Right lobe of liver (tissue), 6 donors: ENCODE measurements around the gene TRPC4AP. TPM values are rescaled to one million over a fixed set of nuclear protein-coding genes. Genes with fewer than 3 reads are reported as not detected.
"Not testable (repeated sequence)": the region's sequence is repeated elsewhere in the genome, so short reads cannot be mapped to it uniquely, and the experiment has no call there.

ENCODE experiments used
- ATAC-seq, 4 donors: fragments of 200-7000 bp; cut with Tn5 transposase; one replicate each; pipeline ENCODE4 v1.9.1; 2020; ENCODE audit warnings: mild to moderate bottlenecking in 4 of 4, moderate library complexity in 4 of 4
- DNase-seq, 3 donors: peaks; one replicate each; pipeline ENCODE4 v3.0.0-alpha.2; 2020
- H3K27ac ChIP-seq, 3 donors: fragments of 200-600 bp; one replicate each; pipeline ENCODE4 v1.8.0; 2022
- H3K27me3 ChIP-seq, 2 donors: fragments of 200-600 bp; one replicate each; pipeline ENCODE4 v1.8.0; 2022
- H3K36me3 ChIP-seq, 4 donors: fragments of 200-600 bp; sonication (generic) in 1 of 4; one replicate each; pipeline versions ENCODE4 v1.5.1 to v1.8.0; 2017 to 2022; ENCODE audit warnings: control low read depth in 1 of 4
- H3K4me1 ChIP-seq, 4 donors: fragments of 200-600 bp; sonication (generic) in 1 of 4; one replicate each; pipeline versions ENCODE4 v1.5.1 to v1.8.0; 2017 to 2022; ENCODE audit warnings: control low read depth in 1 of 4
- H3K4me3 ChIP-seq, 3 donors: fragments of 200-600 bp; one replicate each; pipeline ENCODE4 v1.8.0; 2022
- H3K9me3 ChIP-seq, 4 donors: fragments of 200-600 bp; sonication (generic) in 1 of 4; one replicate each; pipeline versions ENCODE4 v1.5.1 to v1.8.0; 2017 to 2022; ENCODE audit warnings: control low read depth in 1 of 4
- CTCF ChIP-seq, 4 donors: fragments of 200-600 bp in 3 of 4; fragments of 450-650 bp in 1 of 4; IDR thresholded peaks; one replicate each; pipeline versions ENCODE4 v1.5.1 to v1.8.0; 2016 to 2022; ENCODE audit warnings: antibody characterized with exemption in 4 of 4, mild to moderate bottlenecking in 2 of 4
- POLR2A ChIP-seq: fragments of 450-650 bp; IDR thresholded peaks from one replicate; pipeline ENCODE4 v1.6.1; 2017; ENCODE audit warnings: antibody characterized with exemption, mild to moderate bottlenecking
- WGBS: methylation state at CpG from one replicate; pipeline ENCODE4 v1.1.6; 2018; ENCODE audit warnings: low coverage, low lambda C conversion rate; ENCODE audit not compliant: insufficient coverage; ENCODE audit errors: missing lambda C conversion rate; 5-methylcytosine and 5-hydroxymethylcytosine counted together
- intact Hi-C, 2 donors: fragments of 100-400 bp; cut with DNase I; formaldehyde crosslinking; loops; one replicate each; pipeline versions ENCODE4 v1.11.2 to v1.14.1; 2022
- total RNA-seq, 6 experiments: library from RNA; depleted of rRNA in 2 of 6; stranded (reverse); fragments of >200 nt in 2 of 6; fragmentation: NEBNext Ultra II Directional in 3 of 6; extraction: Animal tissue kit (Norgen Biotek cat#: 25700) in 3 of 6; gene quantifications; one replicate each; pipeline versions ENCODE4 v1.1.0 to v1.2.4, GENCODE V29; 2016 to 2023
- donor health status: DM: no; HTN: yes; CAD: no.
- donor health status: DM: no; HTN: no; CAD: no.
- donor health status: DM: no; HTN: no; CAD: no.
- donor health status: DM: no; HTN: yes; CAD: no.
- donor health status: DM: no; HTN: yes; CAD: no.

Gene TRPC4AP
- total RNA-seq, 6 experiments from 2014 or later: 27.6 to 39.3 (median 34.6) TPM

- Histone ChIP-seq H3K4me1 (peaks cover 0 to 8% (median 3%) of the 10 kb centered on the region in 4 donors), H3K4me3 (no peak overlapping the region), H3K27ac (no peak overlapping the region), H3K27me3 (no peaks in the 10 kb centered on the region), H3K36me3 (peaks cover 0 to 5% (median 2%) of the 10 kb centered on the region in 4 donors), H3K9me3 (no peaks in the 10 kb centered on the region)
- DNase-seq (no peak), ATAC-seq (no peak)
- 84% methylated on average over 2 of the region's 2 CpGs for WGBS
- TF ChIP-seq CTCF (IDR thresholded peaks at IDR 0.05) (no peak), POLR2A (no peak)
- intact Hi-C loops: no loop called here
Measured at GRCh38 chr20:35059110-35059509, 33.5 kb downstream of the TRPC4AP start.

DNA sequence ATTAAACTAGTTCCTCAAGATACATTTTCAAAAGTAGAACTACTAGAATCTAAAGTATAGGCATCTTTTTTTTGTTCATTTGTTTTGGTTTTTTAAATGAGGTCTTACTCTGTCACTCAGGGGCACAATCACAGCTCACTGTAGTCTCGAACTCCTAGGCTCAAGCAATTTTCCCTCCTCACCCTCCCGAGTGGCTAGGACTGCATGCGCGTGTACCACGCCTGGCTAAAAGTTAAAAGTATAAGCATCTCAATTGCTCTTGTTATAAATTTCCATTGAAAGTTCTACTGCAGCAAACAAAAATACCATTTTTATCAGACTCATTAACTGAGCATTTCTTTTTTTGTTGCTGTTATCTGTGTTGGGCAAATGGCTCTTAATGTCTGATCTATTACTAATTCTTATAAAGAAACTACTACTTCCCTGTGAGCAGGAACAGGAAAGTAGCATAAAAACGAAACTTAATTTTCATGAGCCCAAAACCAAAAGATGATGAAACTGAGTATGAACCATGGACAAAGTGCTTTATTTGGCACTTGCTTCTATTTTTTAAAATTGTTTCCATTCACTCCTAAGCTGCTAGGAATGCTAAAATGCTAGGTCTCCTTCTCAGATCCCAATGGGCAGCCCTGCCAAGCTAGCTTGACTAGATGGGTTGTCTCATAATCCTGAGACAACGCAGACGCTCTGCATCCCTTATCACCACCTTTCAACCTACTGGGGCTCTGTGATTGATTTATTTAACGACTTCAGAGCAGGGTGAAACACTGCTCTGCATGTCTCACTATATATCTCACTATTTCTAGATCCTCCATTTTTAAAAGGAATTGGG, 36.9 kb downstream of the TRPC4AP start:
- Histone ChIP-seq H3K4me1 (peaks cover 0 to 9% (median 0%) of the 10 kb centered on the region in 4 donors), H3K9me3 (no peaks in the 10 kb centered on the region), H3K36me3 (peaks cover 0 to 2% (median 0%) of the 10 kb centered on the region in 4 donors), H3K27ac (no peak overlapping the region), H3K4me3 (no peak overlapping the region), H3K27me3 (no peaks in the 10 kb centered on the region)
- no peak for DNase-seq
- WGBS: 74% methylated on average over 9 of the region's 9 CpGs
- ATAC-seq: no peak
- TF ChIP-seq CTCF (IDR thresholded peaks at IDR 0.05) (no peak), POLR2A (no peak)
- intact Hi-C loops: no loop called here

GRCh38 chr20:35054814-35055213, 37.8 kb downstream of the TRPC4AP start:
- DNase-seq (no peak), ATAC-seq (no peak)
- Histone ChIP-seq H3K27me3 (no peaks in the 10 kb centered on the region), H3K36me3 (peaks cover 0 to 4% (median 2%) of the 10 kb centered on the region in 4 donors), H3K4me1 (peaks cover 0 to 9% (median 0%) of the 10 kb centered on the region in 4 donors), H3K9me3 (no peaks in the 10 kb centered on the region), H3K27ac (no peak overlapping the region), H3K4me3 (no peak overlapping the region)
- intact Hi-C loops: no loop called here
- TF ChIP-seq CTCF (IDR thresholded peaks at IDR 0.05) (no peak), POLR2A (no peak)
- 77% methylated on average over 2 of the region's 2 CpGs for WGBS

GRCh38 chr20:35052616-35053015, 40.0 kb downstream of the TRPC4AP start:
- ATAC-seq, DNase-seq, H3K27ac ChIP-seq, intact Hi-C loops, H3K9me3 ChIP-seq, H3K4me1 ChIP-seq, H3K4me3 ChIP-seq, H3K27me3 ChIP-seq: not testable (repeated sequence)
- WGBS: 68% methylated on average over 4 of the region's 5 CpGs
- peaks cover 0 to 22% (median 10%) of the 10 kb centered on the region in 4 donors for H3K36me3 ChIP-seq

DNA sequence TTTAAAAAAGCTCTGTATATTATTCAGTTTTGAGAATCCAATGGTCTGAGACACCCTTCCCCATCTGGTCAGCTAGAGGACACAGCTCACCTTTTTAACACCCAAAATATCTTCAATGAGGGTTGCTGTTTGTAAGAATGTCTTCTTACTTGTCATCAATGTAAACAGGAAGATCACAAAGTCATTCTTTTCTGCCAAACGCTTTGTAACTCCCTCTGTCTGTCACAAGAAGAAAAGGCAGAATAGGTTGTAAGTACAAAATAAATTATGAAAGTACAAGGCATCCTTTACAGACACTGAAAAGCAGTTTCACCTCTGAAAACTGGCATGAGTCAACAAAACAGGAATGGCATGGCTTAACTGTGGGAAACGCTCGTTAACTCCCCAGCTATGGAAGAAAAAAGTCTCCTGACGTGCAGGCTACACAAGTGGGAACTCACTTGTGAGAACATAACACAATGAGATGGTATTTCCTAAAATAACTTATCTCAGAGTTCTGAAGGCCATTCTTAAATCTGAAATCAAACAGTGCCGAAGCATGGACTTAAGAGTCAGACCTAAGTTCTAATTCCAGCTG, 42.7 kb downstream of the TRPC4AP start:
- H3K4me1 ChIP-seq: peaks cover 0 to 8% (median 0%) of the 10 kb centered on the region in 4 donors

More for the DNA sequence above, 42.7 kb downstream of the TRPC4AP start:
- no peaks in the 10 kb centered on the region for H3K27me3 ChIP-seq
- no peaks in the 10 kb centered on the region for H3K9me3 ChIP-seq
- intact Hi-C loops: no loop called here
- DNase-seq (no peak), ATAC-seq (no peak)
- H3K36me3 ChIP-seq: peaks cover 0 to 32% (median 11%) of the 10 kb centered on the region in 4 donors
- WGBS: 78% methylated on average over 5 of the region's 5 CpGs
- no peak overlapping the region for H3K27ac ChIP-seq
- no peak for TF ChIP-seq POLR2A
- TF ChIP-seq CTCF (IDR thresholded peaks at IDR 0.05): no peak
- no peak overlapping the region for H3K4me3 ChIP-seq
